Measurements from ENCODE around the gene TAOK1. TPM values are rescaled to one million over a fixed set of nuclear protein-coding genes. Genes with fewer than 3 reads are reported as not detected.

Gene TAOK1
- total RNA-seq (2021; ENCODE audit: unreplicated experiment): 56.3 TPM
- polyA plus RNA-seq (2012): 9.2 and 10.6 TPM in 2 replicates
- Bru-seq, nascent RNA: percentile 78 among the genes with signal in this experiment
- BruChase-seq, experiment 1, labeled RNA remaining after a 6-hour chase: percentile 92 among the genes with signal in this experiment
- percentile 90 among the genes with signal in this experiment for BruChase-seq, experiment 2, labeled RNA remaining after a 2-hour chase
- long read RNA-seq, partial matches to known transcripts: 3 of 15 reads
- long read RNA-seq, other reads (novel, unspliced or antisense): 12 of 15 reads

GRCh38 chr17:29389982-29390850 is at the start of gene TAOK1:
TSS of gene TAOK1 (plus strand) at chr17:29390363. CDS start at chr17:29451549, 61,186 bp downstream.
- DNase-seq (ENCODE audit: low read depth, low spot score): peak; percentile 94
- Histone ChIP-seq H3K9ac (ENCODE audit: low read length) (peak within 1 kb of the TSS; percentile 89), H4K20me1 (ENCODE audit: insufficient read depth) (no peaks in the 10 kb centered on the region), H3K27me3 (ENCODE audit: insufficient read depth, low read length) (no peaks in the 10 kb centered on the region), H3K79me2 (ENCODE audit: insufficient read depth, low read length) (peaks cover 44% of the 10 kb centered on the region), H3K36me3 (ENCODE audit: control insufficient read depth in 1 of 2, insufficient read depth in 2 of 2, low read length in 2 of 2) (no peaks in the 10 kb centered on the region), H3K9me2 (ENCODE audit: insufficient read depth) (no peaks in the 10 kb centered on the region), H3K4me1 (ENCODE audit: control insufficient read depth in 1 of 2, insufficient read depth in 2 of 2, low read length in 2 of 2) (peaks cover 5 to 10% of the 10 kb centered on the region in 2 experiments; a peak in 3 of 4 replicates), H2AFZ (ENCODE audit: low read depth, low read length, poor library complexity, severe bottlenecking) (no peak within 1 kb of the TSS), H3K27ac (ENCODE audit: low read depth, low read length) (peak within 1 kb of the TSS; percentile 91), H3K4me3 (replicated peaks in 1 of 2; ENCODE audit: low read depth in 1 of 2, low read length in 2 of 2) (peak within 1 kb of the TSS; percentile 73 to 79), H3K9me3 (ENCODE audit: control insufficient read depth in 1 of 2, insufficient read depth in 1 of 2, low read depth in 1 of 2, low read length in 2 of 2) (no peaks in the 10 kb centered on the region), H3K4me2 (ENCODE audit: low read length) (peak within 1 kb of the TSS; percentile 90)
- intact Hi-C loops (cut with micrococcal nuclease): no loop called here
- RAD21 ChIA-PET (ENCODE audit: low non-redundant PET in 1 of 2, low total read pairs in 2 of 2, uncharacterized antibody in 2 of 2, unreplicated experiment in 2 of 2): no interaction called here
- peak; percentile 95 for ATAC-seq
- CTCF ChIA-PET: interaction anchor here (1.6 kb wide), 1 partner anchor 20 kb away, joined by 6 read pairs; no protein-coding TSS in a partner anchor
- POLR2A ChIA-PET: interaction anchor here (0.6 to 1.4 kb wide), 5 partner anchors 9 to 23 kb away, joined by 3 to 5 read pairs (median 3); no protein-coding TSS in a partner anchor
- TF ChIP-seq POLR2AphosphoS5 (IDR thresholded peaks at IDR 0.05; ENCODE audit: low read depth, low read length) (peak; percentile 93), TCF7L2 (IDR thresholded peaks at IDR 0.05; ENCODE audit: borderline replicate concordance, extremely low read depth, insufficient read depth, insufficient read length) (peak; percentile 34), RAD21 (IDR thresholded peaks at IDR 0.05; ENCODE audit: low read depth) (no peak), POLR2A (IDR thresholded peaks at IDR 0.05; ENCODE audit: borderline replicate concordance, extremely low read depth, insufficient read depth, insufficient read length) (peak; percentile 90), REST (IDR thresholded peaks at IDR 0.05; ENCODE audit: low read depth) (peak; percentile 60), EGR1 (IDR thresholded peaks at IDR 0.05; ENCODE audit: low read depth) (no peak), SP1 (IDR thresholded peaks at IDR 0.05; ENCODE audit: low read depth) (peak; percentile 49; the same call in 1 of the 2 replicates), CBX3 (IDR thresholded peaks at IDR 0.05; ENCODE audit: low read depth) (peak; percentile 59; the same call in 1 of the 2 replicates), ZFX (IDR thresholded peaks at IDR 0.05) (peak; percentile 95), YY1 (IDR thresholded peaks at IDR 0.05; ENCODE audit: extremely low read depth, insufficient replicate concordance, low read depth, low read length) (peak; percentile 56), ZBTB33 (IDR thresholded peaks at IDR 0.05; ENCODE audit: extremely low read depth, insufficient replicate concordance, low read length) (peak; percentile 98), FOSL1 (IDR thresholded peaks at IDR 0.05; ENCODE audit: low read depth) (no peak), CEBPB (IDR thresholded peaks at IDR 0.05; ENCODE audit: low read depth) (no peak), CTCF (IDR thresholded peaks at IDR 0.05 in 2 of 3, conservative IDR thresholded peaks at IDR 0.05 in 1 of 3; ENCODE audit: borderline replicate concordance in 1 of 3, insufficient read depth in 1 of 3, low read depth in 2 of 3, low read length in 2 of 3) (no peak), MAX (IDR thresholded peaks at IDR 0.05) (peak; percentile 86), ELF1 (IDR thresholded peaks at IDR 0.05; ENCODE audit: borderline replicate concordance, low read depth) (no peak), SIN3A (IDR thresholded peaks at IDR 0.05; ENCODE audit: low read depth) (peak; percentile 94)
- no TSS peak for BruUV-seq (replicated peaks)

Data from HCT116 (cell line).